ENCODE data around the gene OR2T27.
A peak's percentile ranks its signal among the peaks of the same experiment; 100 is the strongest.
"Not testable (repeated sequence)": the region's sequence is repeated elsewhere in the genome, so short reads cannot be mapped to it uniquely, and the experiment has no call there.

The OR2T27 gene

DNA sequence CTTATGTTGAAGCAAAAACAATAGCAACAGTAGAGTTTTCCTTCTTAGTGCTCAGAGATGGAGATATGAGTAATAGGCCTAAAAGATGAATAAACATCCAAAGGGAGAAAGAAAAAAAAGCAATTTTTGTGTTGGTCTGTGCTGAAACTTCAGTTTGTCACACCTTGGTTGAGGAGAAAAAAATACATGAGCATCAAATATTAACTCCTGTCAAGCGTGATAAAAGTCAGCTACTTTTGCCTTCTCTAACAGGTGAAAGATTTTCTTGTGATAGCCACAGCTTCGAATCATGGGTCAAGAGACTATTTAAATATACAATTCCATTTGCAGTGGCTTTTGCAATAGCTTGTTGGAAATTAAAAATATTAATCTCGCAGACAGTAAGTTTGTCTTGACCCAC, 14.4 kb downstream of the OR2T27 start:
- DNase-seq (ENCODE audit: low read depth in 2 of 2) = not testable (repeated sequence)

DNA sequence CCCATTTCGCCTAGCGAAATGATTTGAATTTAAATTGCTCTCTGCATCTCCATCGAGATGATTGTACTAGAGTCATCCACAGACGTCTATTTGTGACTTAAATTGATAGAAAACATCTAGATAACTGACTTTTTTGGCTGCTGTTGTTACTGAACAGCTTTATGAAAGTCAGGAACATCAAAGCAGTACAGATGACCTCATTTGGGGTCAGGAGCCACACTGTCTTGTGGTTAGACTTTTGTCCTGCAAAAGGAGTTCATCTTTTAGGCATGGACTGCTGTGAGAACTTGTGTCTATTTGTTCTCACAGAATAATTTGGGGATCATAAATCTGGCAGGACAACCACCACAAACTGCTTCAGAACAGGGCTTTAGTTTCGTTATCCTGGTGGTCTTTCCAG, 15.7 kb downstream of the OR2T27 start:
- not testable (repeated sequence) for DNase-seq (ENCODE audit: low read depth in 2 of 2)

DNA sequence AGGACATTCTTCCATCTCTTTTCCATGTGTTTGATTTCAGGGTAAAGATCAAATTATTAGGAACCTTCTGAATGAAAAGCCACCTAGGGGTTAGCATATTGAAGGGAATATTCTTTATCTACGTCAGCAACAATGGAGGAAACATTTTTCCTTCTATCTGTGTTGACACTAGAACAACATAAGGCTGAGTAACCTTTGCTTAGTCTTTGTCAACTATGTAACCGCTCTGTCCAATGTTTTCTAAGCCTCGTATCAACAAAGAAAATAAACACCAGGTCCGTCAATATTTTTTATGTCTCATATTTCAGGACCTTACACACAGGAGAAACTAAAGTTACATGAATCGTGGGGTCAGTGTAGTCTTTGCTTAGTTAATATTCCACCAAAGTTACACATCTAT, 18.7 kb downstream of the OR2T27 start:
- DNase-seq (ENCODE audit: low read depth in 2 of 2) = not testable (repeated sequence)

DNA sequence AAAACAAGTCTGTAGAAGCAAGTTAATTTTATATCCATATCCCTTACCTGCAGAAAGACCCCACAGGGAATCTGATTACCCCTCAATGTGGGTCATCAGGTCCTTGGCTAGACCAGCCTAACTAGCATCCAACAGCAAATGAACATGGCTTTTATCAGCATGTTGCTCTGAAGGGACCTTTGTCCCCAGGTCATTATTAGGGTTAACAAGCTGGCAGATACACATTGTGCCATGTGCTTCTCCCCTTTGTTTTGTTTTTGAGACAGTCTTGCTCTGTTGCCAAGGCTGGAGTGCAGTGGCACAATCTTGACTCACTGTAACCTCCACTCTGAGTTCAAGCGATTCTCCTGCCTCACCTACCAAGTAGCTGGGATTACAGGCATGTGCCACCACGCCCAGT, 20.3 kb downstream of the OR2T27 start, which contains the start of gene OR2T11:
Gene OR2T11 (minus strand): TSS at position 101 of the 400 bp plus-strand sequence. CDS start 7,963 bp downstream, outside the sequence.
- not testable (repeated sequence) for DNase-seq (ENCODE audit: low read depth in 2 of 2)

DNA sequence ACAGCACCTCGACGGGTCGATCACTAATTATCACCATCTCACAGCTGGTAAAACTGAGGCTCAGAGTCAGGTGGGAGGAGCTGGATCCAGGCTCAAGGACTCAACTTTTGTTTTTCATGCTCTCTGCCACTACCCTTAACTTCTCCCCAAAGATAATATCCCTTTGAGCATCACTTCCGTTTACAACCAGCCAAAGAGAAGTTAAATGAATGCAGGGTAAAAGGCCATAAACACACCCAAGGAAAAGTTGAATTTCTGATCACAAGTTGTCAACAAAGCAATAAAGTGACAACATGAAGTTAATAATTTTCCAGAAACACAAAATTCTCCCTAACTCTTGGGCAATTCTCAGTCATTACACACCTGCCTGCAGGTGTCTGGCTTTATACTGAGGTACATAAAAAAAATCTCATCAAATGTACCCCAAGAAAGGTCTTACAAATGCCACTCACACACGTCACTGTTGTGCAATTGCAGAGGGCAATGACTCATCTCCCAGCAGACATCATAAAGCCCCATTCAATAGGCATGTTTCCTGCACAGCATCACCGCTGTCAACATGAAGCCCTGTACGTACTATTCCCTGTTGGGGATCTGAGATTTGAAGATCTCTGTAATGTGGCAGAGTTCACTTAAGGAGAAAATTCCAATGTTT, 23.8 kb downstream of the OR2T27 start:
- DNase-seq (ENCODE audit: low read depth in 2 of 2) = no peak

DNA sequence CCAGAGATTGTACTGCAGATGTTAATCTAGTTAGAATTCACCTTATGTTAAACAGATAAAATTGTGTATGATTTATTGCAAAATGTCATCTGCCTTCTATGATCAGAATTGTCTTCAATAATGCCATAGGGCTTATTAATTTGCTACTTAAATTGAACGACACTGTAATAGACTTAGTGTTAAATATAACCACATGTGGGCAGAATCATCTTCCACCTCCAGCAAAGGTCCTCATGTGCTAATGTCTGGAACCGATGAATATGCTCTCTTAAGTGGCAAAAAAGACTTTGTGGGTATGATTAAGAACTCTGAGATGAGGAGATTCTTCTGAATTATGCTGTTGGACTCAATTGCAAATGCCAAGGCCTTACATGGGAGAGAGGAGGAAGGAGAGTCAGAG, 24.8 kb downstream of the OR2T27 start:
- no peak for DNase-seq (ENCODE audit: low read depth in 2 of 2)

DNA sequence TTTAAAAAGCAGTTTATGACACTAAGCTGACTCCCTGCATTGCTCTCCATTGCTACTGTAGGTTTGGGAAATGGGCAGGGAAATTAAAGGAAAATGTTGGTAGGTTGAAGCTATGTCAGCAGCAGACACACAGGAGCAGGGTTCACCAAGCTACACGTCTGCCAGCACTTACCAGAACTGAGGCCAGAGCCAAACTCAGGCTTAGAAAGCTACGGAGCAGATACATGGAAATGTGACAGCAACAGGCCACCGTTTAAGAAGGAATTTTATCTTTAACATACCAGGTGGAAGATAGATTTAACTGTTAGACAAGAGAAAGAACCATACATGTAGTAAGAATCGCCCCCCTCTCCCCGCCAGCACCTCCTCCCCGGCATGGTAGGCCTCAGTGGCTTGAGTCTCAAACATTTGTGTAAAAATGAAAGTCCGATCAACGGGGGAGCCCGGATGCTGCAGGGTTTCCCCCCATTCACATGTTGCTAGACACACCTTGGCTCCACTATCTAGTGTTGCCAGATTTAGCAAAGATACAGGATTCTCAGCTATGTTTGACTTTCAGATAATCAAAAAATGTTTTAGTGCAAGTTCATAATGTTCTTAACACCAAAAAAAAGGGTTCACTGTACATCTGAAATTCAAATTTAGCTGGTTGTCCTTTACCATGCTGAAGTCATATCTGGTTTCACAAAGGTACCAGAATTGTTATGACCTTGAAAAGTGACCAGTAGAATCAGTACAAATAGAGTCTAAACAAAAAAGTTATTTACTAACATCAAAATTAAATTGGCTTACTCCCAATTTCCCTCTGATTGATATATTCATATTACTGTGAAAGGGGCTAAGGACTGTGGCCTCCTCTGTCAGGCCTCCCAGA, 27.1 kb downstream of the OR2T27 start:
- DNase-seq (ENCODE audit: low read depth in 2 of 2) = no peak

DNA sequence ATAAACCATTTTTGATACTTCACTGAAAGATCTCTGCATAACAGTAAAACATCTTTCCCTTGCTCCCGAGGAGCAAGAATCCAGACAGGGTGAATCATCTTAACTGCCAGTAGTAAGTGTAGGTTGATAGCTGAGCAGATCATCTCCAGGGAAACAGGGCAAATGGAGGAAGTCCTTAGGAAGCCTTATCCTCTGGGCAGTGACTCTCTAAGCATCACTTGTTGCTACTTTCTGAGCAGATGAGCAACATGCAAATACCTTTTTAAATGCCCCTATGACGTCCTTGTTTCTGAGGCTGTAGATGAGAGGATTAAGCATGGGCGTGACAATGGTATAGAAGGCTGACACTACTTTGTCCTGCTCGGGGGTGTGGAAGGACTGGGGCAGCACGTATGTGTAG, 29.4 kb downstream of the OR2T27 start:
- DNase-seq (ENCODE audit: low read depth in 2 of 2) = no peak

DNA sequence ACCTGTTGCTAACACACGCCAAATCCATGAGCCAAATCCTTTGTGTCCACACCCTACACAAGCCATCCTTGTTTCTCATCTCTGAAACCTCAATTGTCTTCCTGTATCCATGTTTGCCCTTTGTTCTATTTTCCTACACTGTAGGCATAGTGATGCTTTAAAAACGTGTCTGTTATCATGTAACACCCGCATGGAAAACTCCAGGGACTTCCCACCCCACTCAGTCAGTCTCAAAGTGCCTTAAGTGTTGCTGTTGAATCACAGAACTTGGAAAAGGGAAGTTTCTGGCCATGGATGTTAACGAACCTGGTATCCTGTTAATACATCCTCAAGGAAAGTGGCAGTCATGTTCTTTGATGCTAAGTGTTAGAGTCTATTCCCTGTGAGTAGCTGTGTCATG, 30.2 kb downstream of the OR2T27 start:
- DNase-seq (ENCODE audit: low read depth in 2 of 2) = no peak

DNA sequence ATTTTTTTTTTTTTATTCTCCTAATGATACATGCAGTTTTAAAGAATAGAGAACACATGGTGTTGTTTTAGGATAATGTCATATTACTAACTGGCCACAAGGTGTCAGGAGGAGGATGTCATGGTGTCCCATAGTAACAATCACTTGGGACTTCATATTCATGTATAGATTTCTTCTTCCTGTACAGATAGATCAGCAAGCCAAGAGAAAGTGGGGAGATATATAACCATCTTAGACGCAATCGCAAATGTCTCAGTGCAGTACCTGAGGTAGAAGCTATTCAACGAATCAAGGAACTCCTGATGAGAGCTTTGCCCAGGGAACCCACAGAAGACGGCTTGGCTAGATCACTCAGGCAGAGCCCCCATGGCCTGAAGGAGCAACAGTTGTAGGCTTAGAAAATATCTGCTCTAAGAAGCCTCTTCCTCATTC, 32.7 kb downstream of the OR2T27 start:
- DNase-seq (ENCODE audit: low read depth in 2 of 2) = no peak

DNA sequence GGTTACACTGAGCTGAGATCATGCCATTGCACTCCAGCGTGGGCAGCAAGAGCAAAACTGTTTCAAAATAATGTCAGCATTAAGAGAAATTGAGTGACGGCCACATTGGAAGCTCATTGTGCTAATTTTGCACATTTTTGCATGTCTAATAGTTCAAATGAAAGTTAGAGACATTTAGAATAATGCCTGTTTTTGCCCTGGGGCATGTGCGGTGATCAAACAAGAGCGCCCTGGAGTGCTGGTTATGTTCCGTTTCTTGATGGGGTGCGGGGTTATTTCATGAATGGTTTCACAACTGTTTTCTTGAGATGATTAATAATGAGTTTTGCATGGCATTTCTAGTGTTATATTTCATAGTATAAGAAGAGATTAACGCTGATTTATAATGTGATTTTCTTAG, 33.6 kb downstream of the OR2T27 start:
- no peak for DNase-seq (ENCODE audit: low read depth in 2 of 2)

DNA sequence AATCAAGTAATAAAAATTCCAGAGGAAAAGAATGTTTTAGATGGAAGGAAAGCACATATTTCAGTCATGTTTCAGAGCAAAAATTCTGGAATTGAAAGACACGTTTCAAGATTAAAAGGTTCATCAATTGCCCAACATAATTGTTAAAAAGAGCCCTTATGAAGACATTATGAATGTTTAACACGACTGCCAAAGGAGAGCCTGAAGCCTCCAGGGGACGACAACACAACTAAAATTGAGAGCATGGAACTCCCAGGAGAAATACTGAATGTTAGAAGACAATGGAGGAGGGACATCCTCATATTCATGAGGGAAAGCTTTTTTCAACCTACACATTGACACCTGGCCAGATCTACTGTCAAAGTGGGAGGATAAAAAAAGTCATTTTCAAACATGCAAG, 36.5 kb downstream of the OR2T27 start:
- DNase-seq (ENCODE audit: low read depth in 2 of 2) = peak in 1 of 2 donors; percentile 37

DNA sequence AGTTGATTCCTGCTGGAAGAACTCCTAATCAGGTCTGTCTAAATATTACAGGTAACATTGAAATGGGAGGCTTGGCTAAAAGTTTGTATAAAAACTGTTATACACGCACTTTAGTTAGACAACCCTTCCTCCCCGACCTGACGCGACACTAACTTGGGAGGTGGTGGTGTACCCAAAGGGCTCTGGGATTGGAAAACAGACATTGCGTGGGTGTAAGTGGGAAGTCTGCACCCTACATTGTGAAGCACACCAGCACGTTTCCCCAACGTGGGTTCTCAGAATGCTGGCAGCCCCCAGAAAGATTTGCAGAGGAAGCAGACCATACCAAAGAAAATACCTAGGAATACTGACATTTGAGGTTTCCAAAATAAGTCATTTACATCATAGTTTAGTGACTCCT, 37.2 kb downstream of the OR2T27 start:
- no peak for DNase-seq (ENCODE audit: low read depth in 2 of 2)

DNA sequence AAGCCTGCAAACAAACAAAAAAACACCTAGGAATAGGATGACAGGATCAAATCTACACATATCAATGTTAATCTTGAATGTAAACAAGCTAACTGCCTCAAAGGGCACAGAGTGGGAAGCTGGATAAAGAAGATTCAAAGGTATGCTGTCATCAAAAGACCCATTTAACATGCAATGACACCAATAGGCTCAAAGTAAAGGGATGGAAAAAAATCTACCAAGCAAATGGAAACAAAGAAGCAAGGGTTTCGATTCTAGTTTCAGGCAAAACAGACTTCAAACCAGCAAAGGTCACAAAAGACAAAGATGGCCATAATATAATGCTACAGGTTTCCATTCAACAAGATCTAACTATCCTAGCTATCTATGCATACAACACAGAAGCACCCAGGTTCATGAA, 41.6 kb downstream of the OR2T27 start:
- no peak for DNase-seq (ENCODE audit: low read depth in 2 of 2)

DNA sequence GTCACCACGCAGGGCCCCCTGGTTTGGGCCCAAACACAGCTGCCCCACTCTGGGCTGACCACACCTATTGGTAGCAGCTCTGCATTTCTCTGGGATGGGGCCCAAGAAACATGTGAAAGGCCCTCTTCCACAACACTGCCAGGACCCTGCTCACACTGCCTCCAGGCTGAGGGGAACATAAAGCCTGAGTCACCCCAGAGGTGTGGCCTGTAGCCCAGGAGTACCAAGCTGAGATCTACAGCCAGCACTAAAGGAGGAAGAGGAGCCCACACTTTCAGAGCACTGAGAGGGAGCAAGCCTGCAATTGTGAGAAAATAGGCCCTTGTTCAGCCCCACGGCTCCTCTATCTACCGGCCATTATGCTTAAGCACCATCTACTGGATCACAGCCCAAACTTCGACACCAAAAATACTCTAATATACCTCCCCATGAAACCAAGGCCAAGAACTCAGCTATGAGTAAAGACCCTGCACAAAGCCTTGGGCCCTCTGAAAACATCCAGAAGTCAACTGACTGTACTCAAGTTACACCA, 43.4 kb downstream of the OR2T27 start:
- DNase-seq (ENCODE audit: low read depth in 2 of 2) = no peak

DNA sequence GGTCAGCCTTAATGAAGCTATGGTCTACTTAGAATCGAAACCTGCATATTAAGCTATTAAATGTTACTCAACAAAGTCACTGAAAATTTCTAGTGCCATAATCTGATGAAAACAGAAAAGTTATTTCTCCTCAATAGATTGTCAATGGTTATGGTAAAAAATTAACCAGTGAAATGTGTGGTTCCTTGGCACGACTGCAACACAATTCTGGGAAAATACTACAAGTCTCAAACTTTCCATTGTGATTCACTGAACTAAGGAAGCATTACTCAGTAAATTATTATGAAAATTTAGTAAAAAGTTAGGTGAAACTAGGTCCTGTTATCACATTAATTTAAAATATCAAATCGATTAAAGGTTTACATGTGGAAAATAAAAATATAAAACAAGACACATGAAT, 45.0 kb downstream of the OR2T27 start:
- DNase-seq (ENCODE audit: low read depth in 2 of 2) = no peak
